GM21737 (cell line): ENCODE results near the gene ACOT4.
"Not testable (repeated sequence)": the region's sequence is repeated elsewhere in the genome, so short reads cannot be mapped to it uniquely, and the experiment has no call there.

Experiments used
- ATAC-seq: cut with Tn5 transposase; IDR thresholded peaks from one replicate; pipeline ENCODE4 v1.9.1; 2021; ENCODE audit warnings: mild to moderate bottlenecking, moderate library complexity; ENCODE audit not compliant: unreplicated experiment

Gene ACOT4, protein sequence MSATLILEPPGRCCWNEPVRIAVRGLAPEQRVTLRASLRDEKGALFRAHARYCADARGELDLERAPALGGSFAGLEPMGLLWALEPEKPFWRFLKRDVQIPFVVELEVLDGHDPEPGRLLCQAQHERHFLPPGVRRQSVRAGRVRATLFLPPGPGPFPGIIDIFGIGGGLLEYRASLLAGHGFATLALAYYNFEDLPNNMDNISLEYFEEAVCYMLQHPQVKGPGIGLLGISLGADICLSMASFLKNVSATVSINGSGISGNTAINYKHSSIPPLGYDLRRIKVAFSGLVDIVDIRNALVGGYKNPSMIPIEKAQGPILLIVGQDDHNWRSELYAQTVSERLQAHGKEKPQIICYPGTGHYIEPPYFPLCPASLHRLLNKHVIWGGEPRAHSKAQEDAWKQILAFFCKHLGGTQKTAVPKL

DNA sequence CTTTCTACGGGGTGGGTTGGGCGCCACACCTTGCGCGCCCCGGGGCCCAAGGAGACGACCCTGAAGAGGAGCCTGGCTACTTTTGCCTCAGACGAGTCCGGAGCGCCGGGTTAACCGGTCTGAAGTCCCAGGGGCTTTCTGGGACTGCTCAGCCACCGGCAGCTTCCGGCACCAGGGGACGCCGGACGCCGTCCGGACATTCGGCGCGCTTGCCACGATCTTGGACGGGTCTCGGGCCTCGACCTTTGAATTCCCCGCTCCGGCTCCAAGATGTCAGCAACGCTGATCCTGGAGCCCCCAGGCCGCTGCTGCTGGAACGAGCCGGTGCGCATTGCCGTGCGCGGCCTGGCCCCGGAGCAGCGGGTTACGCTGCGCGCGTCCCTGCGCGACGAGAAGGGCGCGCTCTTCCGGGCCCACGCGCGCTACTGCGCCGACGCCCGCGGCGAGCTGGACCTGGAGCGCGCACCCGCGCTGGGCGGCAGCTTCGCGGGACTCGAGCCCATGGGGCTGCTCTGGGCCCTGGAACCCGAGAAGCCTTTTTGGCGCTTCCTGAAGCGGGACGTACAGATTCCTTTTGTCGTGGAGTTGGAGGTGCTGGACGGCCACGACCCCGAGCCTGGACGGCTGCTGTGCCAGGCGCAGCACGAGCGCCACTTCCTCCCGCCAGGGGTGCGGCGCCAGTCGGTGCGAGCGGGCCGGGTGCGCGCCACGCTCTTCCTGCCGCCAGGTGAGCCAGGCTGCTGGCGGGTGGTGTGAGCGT is at the start of gene ACOT4:
ACOT4 (plus strand) TSS at position 184 of the 760 bp plus-strand sequence; CDS start at position 271, 87 bp downstream.
- ATAC-seq, result peak; percentile 48

DNA sequence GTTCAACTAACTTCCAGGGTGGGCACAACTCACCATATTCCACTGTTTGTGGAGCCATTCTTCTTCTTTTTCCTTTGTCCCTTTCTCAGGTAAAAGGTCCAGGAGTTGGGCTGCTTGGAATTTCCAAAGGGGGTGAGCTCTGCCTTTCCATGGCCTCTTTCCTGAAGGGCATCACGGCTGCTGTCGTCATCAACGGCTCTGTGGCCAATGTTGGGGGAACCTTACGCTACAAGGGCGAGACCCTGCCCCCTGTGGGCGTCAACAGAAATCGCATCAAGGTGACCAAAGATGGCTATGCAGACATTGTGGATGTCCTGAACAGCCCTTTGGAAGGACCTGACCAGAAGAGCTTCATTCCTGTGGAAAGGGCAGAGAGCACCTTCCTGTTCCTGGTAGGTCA is 48.7 kb upstream of the ACOT4 start:
- ATAC-seq, result not testable (repeated sequence)

DNA sequence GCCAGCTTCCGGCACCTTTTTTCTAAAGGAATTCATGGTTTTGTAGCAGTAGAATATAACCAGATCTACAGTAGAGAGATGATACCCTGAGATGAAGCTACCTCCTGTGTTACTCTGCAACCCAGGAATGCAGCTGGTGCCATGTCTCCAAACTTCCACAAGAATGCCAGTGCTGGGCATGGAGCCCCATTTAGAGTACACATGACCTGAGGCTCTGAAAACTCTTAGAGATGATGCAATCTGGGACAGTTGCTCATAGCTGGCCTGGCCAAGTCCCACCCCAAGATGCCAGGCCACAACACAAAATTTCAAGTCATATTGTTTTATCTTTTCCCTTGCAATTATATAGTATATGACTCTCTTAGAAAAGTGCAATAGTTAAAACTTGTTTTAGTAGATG is 46.3 kb upstream of the ACOT4 start:
- ATAC-seq, result not testable (repeated sequence)

GRCh38 chr14:73549097-73549496 is 42.6 kb upstream of the ACOT4 start:
- ATAC-seq, result not testable (repeated sequence)

DNA sequence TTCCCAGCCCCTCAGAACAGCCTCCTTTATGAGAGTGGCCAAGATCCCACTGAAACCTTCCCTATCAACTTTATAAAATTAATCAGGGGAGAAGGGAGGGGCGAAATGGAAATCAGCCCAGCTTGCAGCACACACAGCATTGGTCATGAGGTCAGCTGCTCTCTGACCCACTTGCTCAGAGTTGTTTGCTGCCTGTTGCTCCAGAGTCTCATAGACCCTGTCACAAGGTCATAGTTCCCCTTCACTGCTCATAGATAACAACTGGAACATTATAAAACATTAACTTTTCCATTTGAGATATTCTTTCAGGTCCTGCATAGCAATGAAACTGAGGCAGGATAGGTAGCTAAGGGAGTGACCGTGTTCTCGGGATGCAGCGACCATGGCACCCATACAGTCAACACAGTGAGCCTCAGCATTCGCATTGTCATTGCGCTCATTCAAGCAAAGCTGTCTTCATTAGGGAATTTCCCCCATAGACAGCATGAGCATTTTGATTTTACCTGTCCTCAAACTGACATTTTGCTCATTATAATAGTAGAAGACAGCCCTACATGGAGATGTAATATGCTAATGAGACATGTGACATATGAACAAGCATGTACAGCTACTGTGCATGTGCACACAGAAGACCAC is 41.7 kb upstream of the ACOT4 start:
- not testable (repeated sequence) for ATAC-seq

DNA sequence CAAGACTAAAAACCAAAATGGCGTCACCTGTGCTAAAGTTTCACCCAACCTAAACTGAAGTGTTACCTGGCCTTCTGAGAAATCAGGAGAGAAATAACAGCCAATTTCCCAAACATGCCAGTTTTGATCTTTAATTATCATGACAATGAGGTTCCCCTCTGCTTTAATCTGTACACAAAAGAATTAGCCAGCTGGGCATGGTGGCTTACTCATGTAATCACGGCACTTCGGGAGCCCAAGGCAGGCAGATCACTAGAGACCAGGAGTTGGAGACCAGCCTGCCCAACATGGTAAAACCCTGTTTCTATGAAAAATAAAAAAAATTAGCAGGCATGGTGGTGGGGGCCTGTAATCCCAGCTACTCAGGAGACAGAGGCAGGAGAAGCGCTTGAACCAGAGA is 37.8 kb upstream of the ACOT4 start:
- ATAC-seq, result no peak

GRCh38 chr14:73557201-73557600 is 34.5 kb upstream of the ACOT4 start:
- not testable (repeated sequence) for ATAC-seq

- not testable (repeated sequence) for ATAC-seq
These were observed 33.4 kb upstream of the ACOT4 start for GRCh38 chr14:73558238-73558637.

GRCh38 chr14:73562256-73562655 is 29.4 kb upstream of the ACOT4 start:
- ATAC-seq, result not testable (repeated sequence)

DNA sequence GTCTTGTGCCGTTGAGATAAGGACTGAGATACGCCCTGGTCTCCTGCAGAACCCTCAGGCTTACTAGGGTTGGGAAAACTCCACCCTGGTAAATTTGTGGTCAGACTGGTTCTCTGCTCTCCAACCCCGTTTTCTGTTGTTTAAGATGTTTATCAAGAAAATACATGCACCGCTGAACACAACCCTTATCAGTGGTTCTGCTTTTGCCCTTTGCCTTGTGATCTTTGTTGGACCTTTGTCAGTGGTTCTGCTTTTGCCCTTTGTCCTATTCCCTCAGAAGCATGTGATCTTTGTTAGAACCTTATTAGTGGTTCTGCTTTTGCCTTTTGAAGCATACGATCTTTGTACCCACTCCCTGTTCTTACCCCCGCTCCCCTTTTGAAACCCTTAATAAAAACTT is 29.0 kb upstream of the ACOT4 start:
- not testable (repeated sequence) for ATAC-seq

DNA sequence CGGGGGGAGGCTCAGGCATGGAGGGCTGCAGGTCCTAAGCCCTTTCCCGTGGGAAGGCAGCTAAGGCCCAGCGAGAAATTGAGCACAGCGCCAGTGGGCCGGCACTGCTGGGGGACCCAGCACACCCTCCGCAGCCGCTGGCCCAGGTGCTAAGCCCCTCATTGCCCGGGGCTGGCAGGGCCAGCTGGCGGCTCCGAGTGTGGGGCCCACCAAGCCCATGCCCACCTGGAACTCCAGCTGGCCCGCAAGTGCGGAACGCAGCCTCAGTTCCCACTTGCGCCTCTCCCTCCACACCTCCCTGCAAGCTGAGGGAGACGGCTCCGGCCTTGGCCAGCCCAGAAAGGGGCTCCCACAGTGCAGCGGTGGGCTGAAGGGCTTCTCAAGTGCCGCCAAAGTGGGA is 25.2 kb upstream of the ACOT4 start:
- not testable (repeated sequence) for ATAC-seq

DNA sequence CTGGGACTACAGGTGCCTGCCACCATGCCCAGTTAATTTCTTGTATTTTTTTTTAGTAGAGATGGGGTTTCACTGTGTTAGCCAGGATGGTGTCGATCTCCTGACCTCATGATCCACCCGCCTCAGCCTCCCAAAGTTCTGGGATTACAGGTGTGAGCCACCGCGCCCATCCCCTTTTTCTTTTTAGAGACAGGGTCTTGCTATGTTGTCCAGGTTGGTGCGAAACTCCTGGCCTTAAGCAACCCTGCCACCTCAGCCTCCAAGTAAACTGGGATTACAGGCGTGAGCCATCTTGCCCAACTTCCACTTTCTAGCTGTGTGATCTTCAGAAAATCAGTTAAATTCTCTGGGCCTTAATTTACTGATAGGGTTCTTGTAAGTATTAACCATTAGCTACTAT is 24.7 kb upstream of the ACOT4 start:
- ATAC-seq, result not testable (repeated sequence)

DNA sequence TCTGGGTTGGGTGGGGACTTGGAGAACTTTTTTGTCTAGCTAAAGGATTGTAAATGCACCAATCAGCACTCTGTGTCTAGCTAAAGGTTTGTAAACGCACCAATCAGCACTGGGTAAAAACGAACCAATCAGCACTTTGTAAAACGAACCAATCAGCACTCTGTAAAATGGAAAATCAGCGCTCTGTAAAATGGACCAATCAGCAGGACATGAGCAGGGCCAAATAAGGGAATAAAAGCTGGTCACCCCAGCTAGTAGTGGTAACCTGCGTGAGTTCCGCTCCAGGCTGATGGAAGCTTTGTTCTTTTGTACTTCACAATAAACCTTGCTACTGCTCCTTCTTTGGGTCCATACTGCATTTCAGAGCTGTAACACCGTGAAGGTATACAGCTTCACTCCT is 24.3 kb upstream of the ACOT4 start:
- ATAC-seq, result no peak

DNA sequence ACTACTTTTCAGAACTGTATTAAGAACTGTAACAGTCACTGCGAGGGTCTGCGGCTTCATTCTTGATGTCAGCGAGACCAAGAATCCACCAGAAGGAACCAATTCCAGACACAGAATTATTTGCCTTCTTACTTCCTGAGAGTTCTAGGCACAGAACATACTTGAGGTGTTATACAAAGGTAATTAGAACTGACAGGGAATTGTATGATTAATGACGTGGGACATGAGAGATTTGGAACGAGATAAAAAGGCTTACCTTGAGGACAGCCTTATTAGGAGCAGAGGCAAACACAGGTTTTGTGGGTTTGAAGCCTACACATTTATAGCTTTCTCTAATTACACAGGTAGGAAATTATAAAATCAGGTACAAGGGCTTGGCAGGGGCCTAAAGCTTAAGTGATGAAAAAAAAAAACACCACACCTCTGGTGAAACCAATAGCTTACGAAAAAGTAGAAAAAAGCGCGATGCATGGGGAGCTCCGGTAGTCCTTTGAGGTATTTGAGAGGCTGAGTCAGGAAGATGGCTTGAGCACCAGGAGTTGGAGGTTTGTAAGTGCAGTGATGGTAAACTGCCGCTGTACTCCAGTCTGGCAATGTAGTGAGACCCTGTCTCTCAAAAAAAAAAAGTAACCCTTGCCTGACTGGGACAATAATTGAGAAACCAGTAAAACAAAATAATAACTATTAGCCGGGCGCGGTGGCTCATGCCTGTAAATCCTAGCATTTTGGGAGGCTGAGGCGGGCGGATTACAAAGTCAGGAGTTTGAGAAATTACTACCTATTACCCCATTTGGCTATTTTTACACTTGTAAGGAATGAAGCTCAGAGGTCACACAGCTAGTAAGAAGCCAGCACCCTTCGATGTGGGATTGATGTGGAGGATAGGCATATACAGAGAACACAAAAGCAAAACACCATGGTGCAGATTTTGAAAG is 23.5 kb upstream of the ACOT4 start:
- ATAC-seq, result no peak

- not testable (repeated sequence) for ATAC-seq
These were observed 22.8 kb upstream of the ACOT4 start for GRCh38 chr14:73568886-73569184.

DNA sequence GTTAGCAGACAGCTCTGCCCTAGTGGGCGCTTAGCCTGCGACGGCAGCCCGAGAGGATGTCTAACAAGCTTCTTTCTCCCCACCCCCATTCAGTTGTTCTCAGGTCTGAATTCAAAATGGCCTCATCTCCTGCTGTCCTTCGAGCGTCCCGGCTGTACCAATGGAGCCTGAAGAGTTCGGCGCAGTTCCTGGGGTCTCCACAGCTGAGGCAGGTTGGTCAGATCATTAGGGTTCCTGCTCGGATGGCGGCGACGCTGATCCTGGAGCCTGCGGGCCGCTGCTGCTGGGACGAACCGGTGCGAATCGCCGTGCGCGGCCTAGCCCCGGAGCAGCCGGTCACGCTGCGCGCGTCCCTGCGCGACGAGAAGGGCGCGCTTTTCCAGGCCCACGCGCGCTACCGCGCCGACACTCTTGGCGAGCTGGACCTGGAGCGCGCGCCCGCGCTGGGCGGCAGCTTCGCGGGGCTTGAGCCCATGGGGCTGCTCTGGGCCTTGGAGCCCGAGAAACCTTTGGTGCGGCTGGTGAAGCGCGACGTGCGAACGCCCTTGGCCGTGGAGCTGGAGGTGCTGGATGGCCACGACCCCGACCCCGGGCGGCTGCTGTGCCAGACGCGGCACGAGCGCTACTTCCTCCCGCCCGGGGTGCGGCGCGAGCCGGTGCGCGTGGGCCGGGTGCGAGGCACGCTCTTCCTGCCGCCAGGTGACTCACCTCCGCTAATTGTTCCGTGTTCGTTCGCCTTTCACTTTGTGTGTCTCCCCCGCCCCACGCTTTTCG is 22.3 kb upstream of the ACOT4 start, which contains the start of gene ACOT2:
ACOT2 (plus strand) TSS at position 29 of the 774 bp plus-strand sequence; CDS start at position 57, 28 bp downstream.
- ATAC-seq, result not testable (repeated sequence)

DNA sequence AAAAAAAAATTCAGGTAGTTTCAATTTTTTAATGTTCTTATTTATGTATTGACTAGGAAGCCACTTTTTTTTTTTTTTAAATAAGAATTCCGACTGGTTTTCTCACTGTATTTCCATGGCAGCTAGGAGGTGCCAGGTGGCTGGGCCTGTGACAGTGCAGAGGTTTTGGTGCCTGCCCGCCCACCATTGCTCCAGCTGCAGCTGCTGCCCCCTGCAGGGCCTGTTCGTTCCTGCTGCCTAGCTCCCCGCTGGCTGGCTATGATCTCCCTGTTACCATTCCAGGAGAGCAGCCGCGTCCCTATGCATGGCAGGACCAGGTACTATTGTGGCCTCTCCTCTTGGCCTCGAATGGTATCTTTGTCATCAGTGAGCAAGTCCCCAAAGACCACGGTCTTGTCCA is 20.8 kb upstream of the ACOT4 start:
- ATAC-seq, result peak; percentile 53

DNA sequence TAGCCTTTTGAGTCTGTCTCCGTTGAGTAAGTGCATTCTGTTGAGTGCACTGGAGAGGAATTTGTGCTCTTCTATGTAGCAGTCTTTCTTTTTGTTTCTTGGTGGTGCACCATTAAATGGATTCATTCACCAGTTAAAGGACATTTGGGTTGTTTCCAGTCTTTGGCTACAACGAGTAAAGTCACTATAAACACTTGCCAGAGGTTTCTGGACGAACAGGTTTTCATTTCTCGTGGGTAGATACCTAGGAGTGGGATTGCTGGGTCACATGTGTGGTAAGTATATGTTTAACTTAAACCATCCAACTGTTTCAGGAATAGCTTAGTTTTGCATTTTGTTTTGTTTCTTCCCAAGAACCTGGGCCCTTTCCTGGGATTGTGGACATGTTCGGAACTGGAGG is 18.6 kb upstream of the ACOT4 start:
- ATAC-seq, result not testable (repeated sequence)

DNA sequence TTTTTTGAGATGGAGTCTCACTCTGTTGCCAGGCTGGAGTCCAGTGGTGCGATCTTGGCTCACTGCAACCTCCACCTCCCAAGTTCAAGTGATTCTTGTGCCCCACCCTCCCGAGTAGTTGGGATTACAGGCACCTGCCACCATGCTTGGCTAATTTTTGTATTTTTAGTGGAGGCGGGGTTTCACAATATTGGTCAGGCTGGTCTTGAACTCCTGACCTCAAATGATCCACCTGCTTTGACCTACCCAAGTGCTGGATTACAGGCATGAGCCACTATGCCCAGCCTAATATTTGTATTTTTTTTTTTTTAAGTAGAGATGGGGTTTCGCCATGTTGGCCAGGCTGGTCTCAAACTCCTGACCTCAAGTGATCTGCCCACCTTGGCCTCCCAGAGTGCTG is 17.9 kb upstream of the ACOT4 start:
- ATAC-seq, result not testable (repeated sequence)

GRCh38 chr14:73574251-73574650 is 17.4 kb upstream of the ACOT4 start:
- ATAC-seq, result not testable (repeated sequence)
